Duodenal mucosa (tissue), 2 donors: ENCODE data around the gene ZNF438.

Source experiments
- H3K27ac ChIP-seq: one replicate; pipeline ENCODE4 v1.7.0; 2013; ENCODE audit warnings: low read depth, low read length
- H3K27me3 ChIP-seq, 2 donors: one replicate each; pipeline ENCODE4 v1.7.0; 2013; ENCODE audit warnings: low read length in 2 of 2, control low read depth in 1 of 2; ENCODE audit not compliant: insufficient read depth in 2 of 2, control insufficient read depth in 1 of 2
- H3K36me3 ChIP-seq, 2 donors: one replicate each; pipeline ENCODE4 v1.7.0; 2013; ENCODE audit warnings: low read length in 2 of 2, control low read depth in 1 of 2; ENCODE audit not compliant: insufficient read depth in 2 of 2, control insufficient read depth in 1 of 2
- H3K4me1 ChIP-seq, 2 donors: one replicate each; pipeline ENCODE4 v1.7.0; 2013; ENCODE audit warnings: low read length in 2 of 2, control low read depth in 1 of 2; ENCODE audit not compliant: insufficient read depth in 2 of 2, control insufficient read depth in 1 of 2
- H3K4me3 ChIP-seq, 2 donors: one replicate each; pipeline ENCODE4 v1.7.0; 2013; ENCODE audit warnings: low read length in 2 of 2, low read depth in 1 of 2
- H3K9ac ChIP-seq, 2 donors: one replicate each; pipeline ENCODE4 v1.7.0; 2013; ENCODE audit warnings: low read length in 2 of 2, low read depth in 1 of 2
- H3K9me3 ChIP-seq, 2 donors: one replicate each; pipeline ENCODE4 v1.7.0; 2013; ENCODE audit warnings: low read length in 2 of 2, control low read depth in 1 of 2; ENCODE audit not compliant: control insufficient read depth in 1 of 2

Gene ZNF438, protein sequence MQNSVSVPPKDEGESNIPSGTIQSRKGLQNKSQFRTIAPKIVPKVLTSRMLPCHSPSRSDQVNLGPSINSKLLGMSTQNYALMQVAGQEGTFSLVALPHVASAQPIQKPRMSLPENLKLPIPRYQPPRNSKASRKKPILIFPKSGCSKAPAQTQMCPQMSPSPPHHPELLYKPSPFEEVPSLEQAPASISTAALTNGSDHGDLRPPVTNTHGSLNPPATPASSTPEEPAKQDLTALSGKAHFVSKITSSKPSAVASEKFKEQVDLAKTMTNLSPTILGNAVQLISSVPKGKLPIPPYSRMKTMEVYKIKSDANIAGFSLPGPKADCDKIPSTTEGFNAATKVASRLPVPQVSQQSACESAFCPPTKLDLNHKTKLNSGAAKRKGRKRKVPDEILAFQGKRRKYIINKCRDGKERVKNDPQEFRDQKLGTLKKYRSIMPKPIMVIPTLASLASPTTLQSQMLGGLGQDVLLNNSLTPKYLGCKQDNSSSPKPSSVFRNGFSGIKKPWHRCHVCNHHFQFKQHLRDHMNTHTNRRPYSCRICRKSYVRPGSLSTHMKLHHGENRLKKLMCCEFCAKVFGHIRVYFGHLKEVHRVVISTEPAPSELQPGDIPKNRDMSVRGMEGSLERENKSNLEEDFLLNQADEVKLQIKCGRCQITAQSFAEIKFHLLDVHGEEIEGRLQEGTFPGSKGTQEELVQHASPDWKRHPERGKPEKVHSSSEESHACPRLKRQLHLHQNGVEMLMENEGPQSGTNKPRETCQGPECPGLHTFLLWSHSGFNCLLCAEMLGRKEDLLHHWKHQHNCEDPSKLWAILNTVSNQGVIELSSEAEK

GRCh38 chr10:31031558-31032257 is at the start of gene ZNF438:
Gene ZNF438 (minus strand): TSS chr10:31031865. CDS start chr10:30877034, 154,831 bp downstream.
- peak within 1 kb of the TSS; percentile 98 to 99 for H3K9ac ChIP-seq
- H3K27me3 ChIP-seq: no peaks in the 10 kb centered on the region
- H3K36me3 ChIP-seq: no peaks in the 10 kb centered on the region
- peak within 1 kb of the TSS; percentile 82 to 84 for H3K4me3 ChIP-seq
- H3K4me1 ChIP-seq: peaks cover 12 to 19% of the 10 kb centered on the region in 2 donors
- H3K27ac ChIP-seq: peak within 1 kb of the TSS; percentile 100
- H3K9me3 ChIP-seq: no peaks in the 10 kb centered on the region

- no peak overlapping the region for H3K4me3 ChIP-seq
- H3K36me3 ChIP-seq: no peaks in the 10 kb centered on the region
- H3K4me1 ChIP-seq: no peaks in the 10 kb centered on the region
- H3K9me3 ChIP-seq: no peaks in the 10 kb centered on the region
- H3K27me3 ChIP-seq: no peaks in the 10 kb centered on the region
- H3K27ac ChIP-seq: no peak overlapping the region
- H3K9ac ChIP-seq: no peak overlapping the region
Measured at GRCh38 chr10:31076610-31076988, 44.9 kb upstream of the ZNF438 start.

GRCh38 chr10:31075881-31076609 is 44.4 kb upstream of the ZNF438 start:
- H3K9ac ChIP-seq: no peak overlapping the region
- H3K4me3 ChIP-seq: no peak overlapping the region
- no peaks in the 10 kb centered on the region for H3K36me3 ChIP-seq
- no peaks in the 10 kb centered on the region for H3K27me3 ChIP-seq
- H3K9me3 ChIP-seq: no peaks in the 10 kb centered on the region
- no peaks in the 10 kb centered on the region for H3K4me1 ChIP-seq
- H3K27ac ChIP-seq: no peak overlapping the region

DNA sequence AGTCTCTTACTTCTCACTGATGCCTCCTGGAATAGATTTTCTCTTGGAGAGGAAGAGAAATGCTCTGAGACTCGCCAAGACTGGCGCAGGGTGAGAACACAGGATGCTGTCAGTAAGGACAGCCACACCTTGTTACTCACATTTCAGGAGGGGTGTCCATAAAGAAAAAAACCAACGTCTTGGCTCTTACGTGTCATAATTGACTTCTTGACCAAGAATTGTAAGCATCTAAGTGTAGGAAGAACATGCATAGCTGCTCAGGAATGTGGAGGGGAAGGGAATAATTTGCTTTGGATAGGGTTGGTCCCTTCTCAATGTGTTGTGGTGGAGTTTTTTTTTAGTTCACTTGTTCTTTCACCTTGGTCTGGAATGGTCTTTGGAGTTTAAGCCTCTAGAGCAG is 43.8 kb upstream of the ZNF438 start:
- H3K27ac ChIP-seq: no peak overlapping the region

GRCh38 chr10:31074722-31075086 is 43.0 kb upstream of the ZNF438 start:
- Histone ChIP-seq H3K4me3 (no peak overlapping the region), H3K36me3 (no peaks in the 10 kb centered on the region), H3K27me3 (no peaks in the 10 kb centered on the region), H3K27ac (no peak overlapping the region), H3K9ac (no peak overlapping the region), H3K9me3 (no peaks in the 10 kb centered on the region), H3K4me1 (no peaks in the 10 kb centered on the region)

More for the DNA sequence above, 43.8 kb upstream of the ZNF438 start:
- H3K36me3 ChIP-seq: no peaks in the 10 kb centered on the region
- no peaks in the 10 kb centered on the region for H3K9me3 ChIP-seq
- H3K4me1 ChIP-seq: no peaks in the 10 kb centered on the region
- no peak overlapping the region for H3K9ac ChIP-seq
- H3K4me3 ChIP-seq: no peak overlapping the region
- no peaks in the 10 kb centered on the region for H3K27me3 ChIP-seq

DNA sequence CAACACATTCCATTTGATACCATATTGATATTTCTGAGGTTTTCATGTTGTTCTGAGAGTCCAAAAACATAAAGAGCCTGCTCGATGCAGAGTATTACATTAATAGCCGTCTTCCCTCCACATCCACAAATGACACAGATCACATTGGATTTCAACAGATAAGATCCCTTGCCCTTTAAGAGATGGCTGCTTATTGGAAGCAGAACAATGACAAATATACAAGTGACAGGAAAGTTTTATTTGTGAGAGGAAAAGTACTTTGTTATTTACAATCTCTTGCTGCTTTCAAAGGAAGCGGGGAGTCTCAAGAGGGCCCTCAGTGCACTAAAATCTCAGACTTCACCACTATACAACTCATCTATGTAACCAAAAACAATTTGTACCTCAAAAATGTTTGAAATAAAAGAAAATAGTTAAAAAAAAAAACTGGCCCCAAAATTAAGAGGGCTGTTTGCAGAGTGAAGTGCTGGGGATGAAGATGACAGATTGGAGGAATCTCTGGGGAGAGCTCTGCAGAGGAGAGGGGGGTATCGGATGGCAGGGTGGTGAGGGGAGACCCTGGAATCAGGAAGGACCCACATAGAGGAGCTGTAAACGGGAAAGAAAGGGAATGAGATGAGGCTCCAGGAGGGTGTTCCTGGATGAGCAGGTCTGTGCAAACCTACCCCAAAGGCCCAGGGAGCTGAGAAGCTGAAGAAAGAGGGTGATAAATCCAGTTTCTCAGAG is 42.5 kb upstream of the ZNF438 start:
- no peaks in the 10 kb centered on the region for H3K36me3 ChIP-seq
- no peaks in the 10 kb centered on the region for H3K27me3 ChIP-seq
- H3K27ac ChIP-seq: no peak overlapping the region
- no peak overlapping the region for H3K9ac ChIP-seq
- H3K9me3 ChIP-seq: no peaks in the 10 kb centered on the region
- no peak overlapping the region for H3K4me3 ChIP-seq
- no peaks in the 10 kb centered on the region for H3K4me1 ChIP-seq

DNA sequence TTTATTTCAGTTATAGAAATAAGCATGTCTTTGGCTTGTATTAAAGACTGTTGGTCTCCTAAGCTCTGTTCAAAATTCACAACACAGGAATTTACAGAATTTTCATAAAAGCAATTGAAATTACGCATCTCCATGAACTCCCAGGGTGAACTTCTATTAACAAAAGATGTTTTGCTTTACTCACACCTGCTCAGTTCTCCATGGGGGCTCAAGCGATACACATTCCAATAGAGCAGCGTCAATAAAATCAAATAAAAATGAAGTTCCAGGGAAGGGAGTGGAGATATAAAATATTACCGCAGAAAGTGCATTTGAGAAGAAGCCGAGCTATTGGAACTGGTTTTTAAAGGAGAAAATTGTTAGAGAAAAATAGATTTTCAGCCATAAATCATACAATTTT is 41.5 kb upstream of the ZNF438 start:
- Histone ChIP-seq H3K27ac (no peak overlapping the region), H3K4me3 (no peak overlapping the region), H3K9me3 (no peaks in the 10 kb centered on the region), H3K27me3 (no peaks in the 10 kb centered on the region), H3K9ac (no peak overlapping the region), H3K36me3 (no peaks in the 10 kb centered on the region), H3K4me1 (no peaks in the 10 kb centered on the region)

GRCh38 chr10:31072451-31072850 is 40.8 kb upstream of the ZNF438 start:
- Histone ChIP-seq H3K9me3 (no peaks in the 10 kb centered on the region), H3K27ac (no peak overlapping the region), H3K36me3 (no peaks in the 10 kb centered on the region), H3K4me3 (no peak overlapping the region), H3K27me3 (no peaks in the 10 kb centered on the region), H3K4me1 (no peaks in the 10 kb centered on the region), H3K9ac (no peak overlapping the region)

DNA sequence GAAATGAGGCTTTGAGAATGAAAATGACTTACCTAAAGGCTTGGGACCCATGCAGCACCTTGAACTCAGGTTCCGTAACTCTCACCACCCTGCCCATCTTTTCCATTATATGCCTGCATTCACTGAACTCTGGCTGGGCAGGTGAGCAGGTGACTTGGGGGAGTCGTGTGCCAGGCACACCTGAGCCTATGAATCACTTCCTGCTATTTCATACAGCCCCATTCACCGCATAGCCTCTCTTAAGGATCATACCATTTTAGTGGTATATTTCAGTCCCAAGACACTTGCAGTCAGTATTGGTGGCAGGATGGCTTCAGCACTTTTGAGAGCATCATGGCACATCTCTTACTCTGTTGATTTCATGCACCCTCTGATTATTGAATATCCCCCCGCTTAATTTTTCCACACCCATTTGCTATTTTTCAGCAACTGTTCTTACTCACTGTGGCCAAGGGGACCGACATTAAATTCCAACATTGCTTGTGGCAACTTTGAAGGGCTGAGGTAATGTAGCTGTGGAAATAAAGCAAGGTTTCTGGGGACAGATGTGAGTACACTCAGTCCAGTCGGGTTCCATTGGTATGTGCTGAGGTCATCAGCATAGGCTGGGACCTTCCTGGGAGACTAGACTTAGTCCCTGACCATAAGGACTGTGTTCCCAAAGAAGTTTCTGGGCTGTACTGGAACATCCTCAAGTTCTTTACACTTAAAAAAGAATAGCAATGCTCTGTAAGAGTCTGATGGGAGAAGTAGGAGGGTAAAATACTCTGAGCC is 39.8 kb upstream of the ZNF438 start:
- no peak overlapping the region for H3K9ac ChIP-seq
- no peak overlapping the region for H3K27ac ChIP-seq
- H3K36me3 ChIP-seq: no peaks in the 10 kb centered on the region
- H3K27me3 ChIP-seq: no peaks in the 10 kb centered on the region
- no peaks in the 10 kb centered on the region for H3K9me3 ChIP-seq
- H3K4me1 ChIP-seq: no peaks in the 10 kb centered on the region
- H3K4me3 ChIP-seq: no peak overlapping the region
